Activated naive CD4-positive, alpha-beta T cell treated with anti-CD3 and anti-CD28 coated beads for 36 hours (primary cell): ENCODE results near the gene WDSUB1. TPM values are rescaled to one million over a fixed set of nuclear protein-coding genes. Genes with fewer than 3 reads are reported as not detected.
A peak's percentile ranks its signal among the peaks of the same experiment; 100 is the strongest.

Source experiments
- CTCF ChIA-PET: fragments of 350-600 bp; sonication (Branson Sonifier 250); formaldehyde crosslinking; loops from one replicate; lab custom pipeline; 2021; ENCODE audit warnings: antibody characterized with exemption; lab: Charles Lee
- DNase-seq: peaks from one replicate; pipeline ENCODE4 v3.0.0-alpha.2; 2020
- H3K27ac Mint-ChIP-seq: one replicate; pipeline ENCODE4 v1.8.0; 2021; ENCODE audit warnings: mild to moderate bottlenecking, mixed read lengths
- H3K27me3 Mint-ChIP-seq: one replicate; pipeline ENCODE4 v1.8.0; 2021; ENCODE audit warnings: low read depth, mixed read lengths
- H3K36me3 Mint-ChIP-seq: one replicate; pipeline ENCODE4 v1.8.0; 2021; ENCODE audit warnings: low read depth, mixed read lengths
- H3K4me1 Mint-ChIP-seq: one replicate; pipeline ENCODE4 v1.8.0; 2021; ENCODE audit warnings: low read depth, mixed read lengths
- H3K4me3 Mint-ChIP-seq: one replicate; pipeline ENCODE4 v1.8.0; 2021; ENCODE audit warnings: mild to moderate bottlenecking, moderate library complexity, mixed read lengths
- H3K9me3 Mint-ChIP-seq: one replicate; pipeline ENCODE4 v1.8.0; 2021; ENCODE audit warnings: mixed read lengths
- intact Hi-C: fragments of 100-400 bp; cut with micrococcal nuclease; formaldehyde crosslinking; loops from one replicate; pipeline ENCODE4 v1.15.1; 2023
- total RNA-seq, 2 experiments: library from RNA; stranded (reverse); gene quantifications; one replicate each; pipeline ENCODE4 v1.2.3, GENCODE V29; 2021

Gene WDSUB1, protein sequence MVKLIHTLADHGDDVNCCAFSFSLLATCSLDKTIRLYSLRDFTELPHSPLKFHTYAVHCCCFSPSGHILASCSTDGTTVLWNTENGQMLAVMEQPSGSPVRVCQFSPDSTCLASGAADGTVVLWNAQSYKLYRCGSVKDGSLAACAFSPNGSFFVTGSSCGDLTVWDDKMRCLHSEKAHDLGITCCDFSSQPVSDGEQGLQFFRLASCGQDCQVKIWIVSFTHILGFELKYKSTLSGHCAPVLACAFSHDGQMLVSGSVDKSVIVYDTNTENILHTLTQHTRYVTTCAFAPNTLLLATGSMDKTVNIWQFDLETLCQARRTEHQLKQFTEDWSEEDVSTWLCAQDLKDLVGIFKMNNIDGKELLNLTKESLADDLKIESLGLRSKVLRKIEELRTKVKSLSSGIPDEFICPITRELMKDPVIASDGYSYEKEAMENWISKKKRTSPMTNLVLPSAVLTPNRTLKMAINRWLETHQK
- total RNA-seq: 1 to 10 TPM; 5.6 to 6.6 TPM

DNA sequence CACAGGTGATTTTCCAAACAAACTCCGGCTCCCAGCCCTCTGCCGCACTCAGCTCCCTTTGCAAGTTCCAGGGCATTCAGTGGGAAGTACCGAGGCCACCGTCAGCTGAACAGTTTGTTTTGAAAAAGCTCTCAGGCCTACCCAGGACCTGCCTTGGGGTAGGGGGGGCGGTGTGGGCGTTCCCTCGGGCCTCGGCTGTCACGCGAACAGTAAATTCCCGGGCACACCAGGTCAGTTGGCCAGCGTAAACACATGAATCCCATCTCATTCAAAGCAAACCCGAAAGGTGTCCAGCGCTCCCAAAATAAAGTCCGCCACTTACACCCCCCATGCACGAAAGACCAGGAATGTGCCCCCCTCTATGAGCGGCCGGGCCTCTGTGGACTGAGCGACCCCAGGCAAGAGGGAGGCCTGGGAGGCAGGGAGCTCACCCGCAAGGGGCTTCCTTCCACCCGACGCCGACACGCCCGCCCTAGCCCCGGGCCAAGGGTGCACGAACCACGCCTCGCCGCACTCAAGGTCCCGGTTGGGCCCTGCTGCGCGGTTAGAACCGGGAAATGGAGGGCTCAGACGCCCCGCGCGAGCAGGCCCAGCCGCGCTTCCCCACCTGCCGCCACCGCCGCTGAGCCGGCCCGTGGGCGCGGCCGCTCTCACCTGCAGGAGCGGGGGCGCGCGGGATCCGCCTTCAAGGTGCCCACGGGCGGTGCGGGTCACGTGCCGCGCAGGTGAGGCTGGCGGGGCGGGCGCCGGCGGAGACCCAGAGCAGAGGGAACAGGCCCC, at the start of gene WDSUB1:
Gene WDSUB1 (minus strand): TSS at position 775 of the 780 bp plus-strand sequence. CDS start 3,634 bp downstream, outside the sequence.
- CTCF ChIA-PET: interaction anchor here (0.9 to 1.4 kb wide), 2 partner anchors 9 to 384 kb away, joined by 3 read pairs; no protein-coding TSS in a partner anchor
- Mint-ChIP-seq H3K36me3 (peaks cover 3% of the 10 kb centered on the region), H3K27ac (peak within 1 kb of the TSS; percentile 75), H3K9me3 (no peaks in the 10 kb centered on the region), H3K4me1 (peaks cover 25% of the 10 kb centered on the region), H3K27me3 (no peaks in the 10 kb centered on the region), H3K4me3 (peak within 1 kb of the TSS; percentile 87)
- intact Hi-C loops: loop anchor here (1.0 to 5.0 kb wide), 11 partner anchors 134 to 1659 kb away; partner anchors contain the start of genes ACVR1C, BAZ2B, CCDC148 and LY75
- DNase-seq: peak; percentile 31

GRCh38 chr2:159326569-159327255, 40.2 kb upstream of the WDSUB1 start:
- Mint-ChIP-seq H3K27me3 (no peaks in the 10 kb centered on the region), H3K27ac (no peak overlapping the region), H3K4me3 (no peak overlapping the region), H3K36me3 (peaks cover 9% of the 10 kb centered on the region), H3K4me1 (no peaks in the 10 kb centered on the region), H3K9me3 (no peaks in the 10 kb centered on the region)
- DNase-seq: no peak
- intact Hi-C loops: no loop called here
- CTCF ChIA-PET: interaction anchor here (1.1 kb wide), 1 partner anchor 67 kb away, joined by 3 read pairs; no protein-coding TSS in a partner anchor

DNA sequence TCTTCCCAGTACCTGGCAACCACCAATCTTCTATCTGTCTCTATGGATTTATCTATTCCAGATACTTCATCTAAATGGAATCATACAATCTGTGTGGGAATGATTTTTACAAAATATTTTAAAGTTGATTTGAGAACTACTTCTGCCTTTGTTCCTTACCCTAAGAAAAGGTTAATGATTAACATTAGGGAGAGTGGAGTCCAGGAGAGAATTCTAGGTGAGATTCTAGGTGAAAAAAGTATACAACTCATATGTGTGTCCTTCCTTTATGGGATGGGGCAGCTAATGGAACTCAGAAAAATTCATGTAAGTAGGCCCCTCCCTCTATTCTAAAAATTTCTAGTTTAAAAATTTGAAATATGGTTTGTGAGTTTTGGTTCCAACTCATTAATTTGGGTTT, 35.9 kb upstream of the WDSUB1 start:
- H3K27ac Mint-ChIP-seq: no peak overlapping the region
- H3K4me1 Mint-ChIP-seq: no peaks in the 10 kb centered on the region
- DNase-seq: no peak
- H3K27me3 Mint-ChIP-seq: no peaks in the 10 kb centered on the region
- peaks cover 4% of the 10 kb centered on the region for H3K36me3 Mint-ChIP-seq
- no peaks in the 10 kb centered on the region for H3K9me3 Mint-ChIP-seq
- intact Hi-C loops: no loop called here
- H3K4me3 Mint-ChIP-seq: no peak overlapping the region
- CTCF ChIA-PET: no interaction called here

DNA sequence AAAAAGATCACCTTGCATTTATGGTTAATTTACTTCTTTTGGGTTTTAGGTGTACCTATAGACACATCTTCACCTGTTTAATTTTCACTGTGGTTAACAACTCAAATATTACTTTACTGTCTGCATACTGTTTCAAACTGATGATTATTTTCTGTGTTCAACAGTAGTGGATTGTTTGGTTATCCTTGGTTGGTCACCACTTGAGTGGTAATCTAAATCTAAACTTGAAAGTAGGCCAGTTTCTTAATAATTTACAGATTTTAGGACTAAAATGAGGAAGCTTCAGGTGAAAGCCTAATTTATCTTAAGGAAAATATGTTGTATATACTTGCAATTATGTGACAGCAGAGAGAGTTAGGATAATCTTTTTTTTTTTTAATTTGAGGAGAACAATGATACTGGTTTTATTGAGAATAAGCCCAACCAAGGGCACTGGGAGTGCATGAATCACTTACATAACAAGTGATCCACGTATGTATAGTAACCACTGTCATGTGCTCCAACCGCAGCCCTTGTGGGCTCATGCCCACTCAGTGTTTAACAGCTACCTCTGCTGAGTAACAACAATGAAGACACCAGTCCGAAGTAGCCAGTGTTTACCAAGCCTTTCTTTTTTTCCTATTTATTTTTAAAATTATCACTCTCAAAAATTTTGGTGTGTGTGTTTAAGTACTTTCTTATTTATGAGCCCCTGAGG, 31.0 kb upstream of the WDSUB1 start:
- Mint-ChIP-seq H3K36me3 (peaks cover 3% of the 10 kb centered on the region), H3K27ac (no peak overlapping the region), H3K9me3 (no peaks in the 10 kb centered on the region), H3K4me1 (no peaks in the 10 kb centered on the region), H3K4me3 (no peak overlapping the region), H3K27me3 (no peaks in the 10 kb centered on the region)
- no peak for DNase-seq
- intact Hi-C loops: no loop called here
- CTCF ChIA-PET: no interaction called here

- H3K27ac Mint-ChIP-seq: no peak overlapping the region
- H3K27me3 Mint-ChIP-seq: no peaks in the 10 kb centered on the region
- DNase-seq: no peak
- H3K4me3 Mint-ChIP-seq: no peak overlapping the region
- H3K9me3 Mint-ChIP-seq: no peaks in the 10 kb centered on the region
- CTCF ChIA-PET: no interaction called here
- H3K4me1 Mint-ChIP-seq: no peaks in the 10 kb centered on the region
- no peaks in the 10 kb centered on the region for H3K36me3 Mint-ChIP-seq
- intact Hi-C loops: no loop called here
Observed at GRCh38 chr2:159307942-159308341, 21.4 kb upstream of the WDSUB1 start.

DNA sequence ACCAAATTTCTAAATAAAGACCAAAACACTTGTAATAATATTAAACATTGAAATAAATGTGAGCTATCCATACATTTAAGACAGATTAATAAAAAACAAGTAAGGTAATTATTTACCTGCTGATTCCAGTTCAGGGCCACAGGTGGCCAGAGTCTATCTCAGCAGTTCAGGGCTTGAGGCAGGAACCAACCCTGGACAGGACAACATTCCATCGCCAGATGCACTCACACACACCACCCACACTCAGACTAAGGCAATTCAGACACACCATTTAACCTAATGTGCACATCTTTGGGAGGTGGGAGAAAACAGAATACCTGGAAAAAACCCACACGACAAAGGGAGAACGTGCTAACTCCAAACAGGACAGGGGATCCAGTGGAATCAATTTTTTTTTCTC, 14.1 kb upstream of the WDSUB1 start:
- CTCF ChIA-PET: no interaction called here
- H3K27me3 Mint-ChIP-seq: peaks cover 2% of the 10 kb centered on the region
- H3K9me3 Mint-ChIP-seq: no peaks in the 10 kb centered on the region
- intact Hi-C loops: no loop called here
- no peak overlapping the region for H3K4me3 Mint-ChIP-seq
- no peak for DNase-seq
- no peaks in the 10 kb centered on the region for H3K36me3 Mint-ChIP-seq
- no peak overlapping the region for H3K27ac Mint-ChIP-seq
- H3K4me1 Mint-ChIP-seq: no peaks in the 10 kb centered on the region

GRCh38 chr2:159298967-159299366, 12.5 kb upstream of the WDSUB1 start:
- H3K4me3 Mint-ChIP-seq: no peak overlapping the region
- no peaks in the 10 kb centered on the region for H3K36me3 Mint-ChIP-seq
- no peak for DNase-seq
- H3K27ac Mint-ChIP-seq: no peak overlapping the region
- peaks cover 2% of the 10 kb centered on the region for H3K27me3 Mint-ChIP-seq
- H3K9me3 Mint-ChIP-seq: no peaks in the 10 kb centered on the region
- intact Hi-C loops: no loop called here
- CTCF ChIA-PET: no interaction called here
- H3K4me1 Mint-ChIP-seq: no peaks in the 10 kb centered on the region

GRCh38 chr2:159297042-159297707, 10.7 kb upstream of the WDSUB1 start:
- no peak overlapping the region for H3K27ac Mint-ChIP-seq
- no peaks in the 10 kb centered on the region for H3K4me1 Mint-ChIP-seq
- H3K9me3 Mint-ChIP-seq: no peaks in the 10 kb centered on the region
- no peaks in the 10 kb centered on the region for H3K36me3 Mint-ChIP-seq
- H3K4me3 Mint-ChIP-seq: no peak overlapping the region
- H3K27me3 Mint-ChIP-seq: peaks cover 2% of the 10 kb centered on the region
- intact Hi-C loops: no loop called here
- DNase-seq: no peak
- CTCF ChIA-PET: no interaction called here

- Mint-ChIP-seq H3K4me1 (peaks cover 17% of the 10 kb centered on the region), H3K36me3 (no peaks in the 10 kb centered on the region), H3K27me3 (no peaks in the 10 kb centered on the region), H3K27ac (no peak overlapping the region), H3K4me3 (no peak overlapping the region), H3K9me3 (no peaks in the 10 kb centered on the region)
- intact Hi-C loops: loop anchor here (5.0 kb wide), 1 partner anchor 405 kb away; no protein-coding TSS in a partner anchor
- CTCF ChIA-PET: no interaction called here
- DNase-seq: no peak
Observed at GRCh38 chr2:159292157-159292556, 5.7 kb upstream of the WDSUB1 start.

- Mint-ChIP-seq H3K4me1 (peaks cover 23% of the 10 kb centered on the region), H3K27me3 (no peaks in the 10 kb centered on the region), H3K27ac (peak overlapping the region; percentile 68), H3K4me3 (peak overlapping the region; percentile 38), H3K36me3 (no peaks in the 10 kb centered on the region), H3K9me3 (no peaks in the 10 kb centered on the region)
- intact Hi-C loops: loop anchor here (2.0 to 5.0 kb wide), 2 partner anchors 403 to 630 kb away; no protein-coding TSS in a partner anchor
- CTCF ChIA-PET: interaction anchor here (1.5 kb wide), 1 partner anchor 142 kb away, joined by 4 read pairs; no protein-coding TSS in a partner anchor
- peak; percentile 62 for DNase-seq
Observed at GRCh38 chr2:159290289-159290907, 3.9 kb upstream of the WDSUB1 start.

GRCh38 chr2:159287733-159288132, 1.2 kb upstream of the WDSUB1 start:
- DNase-seq: no peak
- intact Hi-C loops: loop anchor here (2.0 to 5.0 kb wide), 9 partner anchors 135 to 1660 kb away; partner anchors contain the start of genes ACVR1C, BAZ2B, CCDC148 and PKP4
- Mint-ChIP-seq H3K27ac (no peak overlapping the region), H3K9me3 (no peaks in the 10 kb centered on the region), H3K27me3 (no peaks in the 10 kb centered on the region), H3K4me1 (peaks cover 28% of the 10 kb centered on the region), H3K4me3 (no peak overlapping the region), H3K36me3 (no peaks in the 10 kb centered on the region)
- CTCF ChIA-PET: no interaction called here
